Skeletal muscle cell (primary cell): ENCODE results near the gene INVS.
"Not testable (repeated sequence)": the region's sequence is repeated elsewhere in the genome, so short reads cannot be mapped to it uniquely, and the experiment has no call there.

Experiments used
- DNase-seq: peaks from one replicate; pipeline ENCODE4 v3.0.0-alpha.2; 2010; ENCODE audit warnings: low read depth
- H3K4me3 ChIP-seq: 2 replicates; pipeline ENCODE4 v1.5.1; 2011; ENCODE audit warnings: low read depth, mild to moderate bottlenecking, control low read depth, low read length, moderate library complexity

Gene INVS

DNA sequence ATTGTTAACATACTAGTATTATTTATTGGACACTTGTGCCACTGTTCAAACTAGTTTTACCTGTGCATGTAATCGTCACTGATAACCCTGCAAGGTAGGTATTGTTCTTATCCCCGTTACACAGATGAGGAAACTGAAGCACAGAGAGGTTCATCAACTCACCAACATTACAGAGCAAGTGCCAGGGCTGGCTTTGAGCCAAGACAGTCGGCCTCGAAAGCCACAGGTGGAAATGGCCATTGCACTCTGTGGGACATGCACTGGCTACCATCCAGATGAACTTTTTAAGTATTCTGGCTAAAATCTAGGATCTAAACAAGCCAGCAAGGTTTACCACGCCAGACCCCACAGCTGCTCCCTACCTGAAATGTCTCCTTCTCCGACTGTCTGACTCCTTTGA, 195.8 kb downstream of the INVS start:
- H3K4me3 ChIP-seq: no peak overlapping the region
- no peak for DNase-seq

- DNase-seq: no peak
Measured at GRCh38 chr9:100295240-100295639, 196.2 kb downstream of the INVS start.

DNA sequence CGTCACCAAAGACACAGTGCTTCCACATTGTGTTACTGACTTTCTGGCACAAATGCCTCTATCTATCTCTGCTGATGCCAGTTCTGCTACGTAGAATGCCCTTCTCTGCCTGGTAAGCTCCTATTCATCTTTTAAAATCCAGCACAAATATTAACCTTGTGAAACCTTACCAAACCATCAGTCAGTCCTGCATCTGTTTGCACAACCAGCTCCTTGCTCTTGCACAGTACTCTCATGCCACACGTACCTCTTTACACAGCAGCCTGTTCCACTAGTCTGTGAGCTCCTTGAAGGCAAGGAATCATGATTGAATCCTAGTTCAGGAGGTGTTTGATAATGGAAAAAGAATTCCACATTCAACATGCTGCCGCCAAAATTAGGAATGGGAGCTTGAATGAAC, 197.4 kb downstream of the INVS start:
- no peak for DNase-seq
- H3K4me3 ChIP-seq: no peak overlapping the region

More at GRCh38 chr9:100295240-100295639, 196.2 kb downstream of the INVS start:
- no peak overlapping the region for H3K4me3 ChIP-seq

DNA sequence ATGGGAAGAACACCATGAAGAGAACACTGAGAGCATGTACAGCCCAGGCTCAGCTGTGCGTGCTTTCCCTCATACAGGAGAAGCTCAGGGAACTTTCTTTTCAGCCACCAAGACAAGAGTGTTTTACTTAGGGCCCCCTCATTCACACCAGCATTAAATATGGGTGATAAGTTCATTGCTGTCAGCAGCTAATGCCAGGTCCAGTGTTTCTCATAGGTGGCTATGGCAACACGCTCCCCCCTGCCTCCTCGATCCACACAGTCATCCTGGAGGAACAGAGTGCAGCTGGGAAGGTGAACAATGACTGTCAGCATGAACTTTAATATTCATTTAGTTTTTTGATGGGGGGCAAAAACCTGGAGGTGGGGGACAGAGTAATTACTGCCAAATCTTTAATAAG, 199.3 kb downstream of the INVS start:
- no peak for DNase-seq
- no peak overlapping the region for H3K4me3 ChIP-seq

- no peak overlapping the region for H3K4me3 ChIP-seq
- no peak for DNase-seq
Measured at GRCh38 chr9:100303747-100304146, 204.7 kb downstream of the INVS start.

GRCh38 chr9:100306283-100306682, 207.2 kb downstream of the INVS start:
- no peak overlapping the region for H3K4me3 ChIP-seq

GRCh38 chr9:100307080-100307479, 208.0 kb downstream of the INVS start:
- no peak for DNase-seq

More at GRCh38 chr9:100306283-100306682, 207.2 kb downstream of the INVS start:
- no peak for DNase-seq

GRCh38 chr9:100308965-100309564, 210.0 kb downstream of the INVS start:
- H3K4me3 ChIP-seq: no peak overlapping the region
- no peak for DNase-seq

More at GRCh38 chr9:100307080-100307479, 208.0 kb downstream of the INVS start:
- no peak overlapping the region for H3K4me3 ChIP-seq

GRCh38 chr9:100309992-100310391, 210.9 kb downstream of the INVS start:
- no peak overlapping the region for H3K4me3 ChIP-seq
- DNase-seq: no peak

- H3K4me3 ChIP-seq: no peak overlapping the region
- no peak for DNase-seq
Measured at GRCh38 chr9:100315561-100315960, 216.5 kb downstream of the INVS start.

DNA sequence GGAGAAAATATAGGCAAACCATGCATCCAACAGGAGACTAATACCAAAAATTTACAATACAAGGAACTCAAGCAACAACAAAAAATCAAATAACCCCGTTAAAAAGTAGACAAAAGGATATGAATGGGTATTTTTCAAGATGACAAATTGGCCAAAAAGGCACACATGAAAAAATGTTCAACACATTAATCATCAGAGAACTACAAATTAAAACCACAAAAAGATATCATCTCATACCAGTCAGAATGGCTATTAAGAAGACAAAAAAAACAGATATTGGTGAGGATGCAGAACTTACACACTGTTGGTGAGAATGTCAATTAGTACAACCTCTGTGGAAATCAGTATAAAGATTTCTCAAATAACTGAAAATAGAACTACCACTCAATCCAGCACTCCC, 218.7 kb downstream of the INVS start:
- no peak for DNase-seq
- H3K4me3 ChIP-seq: no peak overlapping the region

DNA sequence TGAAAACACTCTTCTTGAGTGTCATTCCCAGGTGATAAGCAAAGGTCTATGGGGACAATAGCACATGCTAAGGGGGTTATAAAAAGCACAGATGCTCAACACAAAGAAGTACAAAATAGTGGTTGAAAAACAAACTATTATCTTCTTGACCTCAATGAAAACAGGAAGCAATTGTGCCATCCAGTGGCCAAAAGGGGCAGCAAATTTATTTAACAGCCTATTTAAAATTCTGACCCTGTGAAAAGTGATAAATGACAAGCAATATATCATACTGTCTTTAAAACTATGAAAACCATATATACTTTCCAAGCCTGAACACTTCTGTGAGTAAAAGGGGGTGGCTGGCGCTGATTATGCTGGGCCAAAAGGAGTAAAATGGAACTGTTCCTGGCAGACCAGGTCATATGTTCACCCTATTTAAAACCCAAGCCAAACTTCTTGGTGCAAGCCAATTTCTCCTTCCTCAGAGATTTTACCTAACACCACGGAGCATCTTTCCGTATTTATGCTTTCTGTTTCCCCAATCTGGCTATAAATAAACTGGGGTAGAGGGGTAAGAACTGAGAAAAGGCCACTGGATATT, 224.0 kb downstream of the INVS start:
- H3K4me3 ChIP-seq: no peak overlapping the region
- DNase-seq: peak; percentile 4

GRCh38 chr9:100324594-100325200, 225.7 kb downstream of the INVS start:
- peak; percentile 24 for DNase-seq
- no peak overlapping the region for H3K4me3 ChIP-seq

- DNase-seq: not testable (repeated sequence)
Measured at GRCh38 chr9:100338736-100339135, 239.7 kb downstream of the INVS start.

DNA sequence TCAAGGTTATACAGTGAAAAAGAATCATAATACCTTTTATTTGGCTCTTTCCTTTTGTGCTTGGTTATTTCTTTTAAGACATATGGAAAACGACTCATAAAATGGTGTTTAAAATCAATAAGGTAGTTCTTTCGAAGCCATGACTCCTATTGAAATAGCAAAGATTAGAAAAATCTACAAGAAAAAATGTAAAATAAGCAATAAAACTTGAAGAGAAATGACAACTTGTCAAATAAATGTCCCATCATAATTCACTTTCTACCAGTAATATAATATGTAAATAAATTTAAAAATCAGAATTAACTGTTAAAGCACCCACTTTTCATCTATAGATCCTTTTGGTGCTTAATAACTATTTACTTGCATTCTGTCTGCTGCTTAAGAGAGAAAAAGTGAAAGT, 241.2 kb downstream of the INVS start:
- DNase-seq: no peak
- H3K4me3 ChIP-seq: no peak overlapping the region

More at GRCh38 chr9:100338736-100339135, 239.7 kb downstream of the INVS start:
- H3K4me3 ChIP-seq: not testable (repeated sequence)

GRCh38 chr9:100341889-100342288, 242.8 kb downstream of the INVS start:
- H3K4me3 ChIP-seq: no peak overlapping the region
- no peak for DNase-seq

DNA sequence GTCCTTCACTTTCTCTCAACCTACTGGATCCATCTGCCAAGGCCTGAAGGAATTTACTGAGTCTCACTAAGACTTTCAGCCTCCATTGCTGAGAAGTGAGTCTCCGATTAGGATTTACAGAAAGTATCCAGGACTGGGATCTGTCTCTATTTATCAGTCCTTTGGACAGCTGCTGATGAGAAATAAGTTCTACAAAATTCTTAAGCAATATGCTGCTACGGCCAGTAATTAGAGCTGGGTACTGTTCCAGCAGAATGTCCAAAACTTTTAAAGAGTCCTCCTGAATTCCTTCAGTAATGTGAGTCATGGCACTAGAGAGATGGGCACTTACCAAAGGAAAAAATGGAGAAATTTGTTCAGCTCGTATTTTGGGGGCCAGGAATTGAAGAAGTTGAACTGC, 247.8 kb downstream of the INVS start:
- no peak overlapping the region for H3K4me3 ChIP-seq
- DNase-seq: no peak

- H3K4me3 ChIP-seq: no peak overlapping the region
Measured at GRCh38 chr9:100350188-100350587, 251.1 kb downstream of the INVS start.

More at GRCh38 chr9:100350188-100350587, 251.1 kb downstream of the INVS start:
- DNase-seq: no peak
